ENCODE data around the gene RBPMS2. TPM values are rescaled to one million over a fixed set of nuclear protein-coding genes. Genes with fewer than 3 reads are reported as not detected.
A peak's percentile ranks its signal among the peaks of the same experiment; 100 is the strongest.

Gene RBPMS2
- total RNA-seq, 1 experiment from 2014 or later: 181 TPM

GRCh38 chr15:64751464-64751863 lies 23.9 kb downstream of the RBPMS2 start:
- no peaks in the 10 kb centered on the region for H3K27me3 ChIP-seq (ENCODE audit: insufficient read depth, low read length)

More at GRCh38 chr15:64751464-64751863, 23.9 kb downstream of the RBPMS2 start:
- Histone ChIP-seq H3K23me2 (ENCODE audit: insufficient read length, low read depth, low read length, poor library complexity, severe bottlenecking) (no peaks in the 10 kb centered on the region), H3K56ac (ENCODE audit: insufficient read length, low read depth, low read length) (no peak overlapping the region), H3K9ac (ENCODE audit: extremely low read depth, insufficient read length, low read length) (no peak overlapping the region), H3K79me1 (ENCODE audit: insufficient read depth, low read depth, low read length, poor library complexity, severe bottlenecking) (peaks cover 3% of the 10 kb centered on the region), H3K18ac (ENCODE audit: insufficient read length, low read depth, low read length) (no peak overlapping the region), H3K9me3 (ENCODE audit: control insufficient read depth, low read depth, low read length) (no peaks in the 10 kb centered on the region), H4K8ac (replicated peaks; ENCODE audit: insufficient read length, low read depth, low read length) (no peak overlapping the region), H3K79me2 (ENCODE audit: insufficient read depth, low read length) (peaks cover 39% of the 10 kb centered on the region; the same call in 1 of the 2 replicates), H2BK20ac (ENCODE audit: low read depth, low read length, poor library complexity, severe bottlenecking) (no peak overlapping the region), H2BK15ac (ENCODE audit: low read depth, low read length) (no peak overlapping the region), H3K4me1 (ENCODE audit: insufficient read depth, low read length) (no peaks in the 10 kb centered on the region; the same call in 1 of the 2 replicates), H4K5ac (ENCODE audit: insufficient read length, low read depth, low read length) (no peak overlapping the region), H2BK12ac (ENCODE audit: insufficient read length, low read depth, low read length) (no peak overlapping the region), H3K23ac (ENCODE audit: insufficient read length, low read depth, low read length) (no peak overlapping the region), H4K20me1 (ENCODE audit: control insufficient read depth, insufficient read depth, insufficient read length) (no peaks in the 10 kb centered on the region), H4K91ac (ENCODE audit: insufficient read length, low read depth, low read length) (no peak overlapping the region), H3K4me2 (ENCODE audit: insufficient read depth, insufficient read length, low read length) (no peak overlapping the region), H2BK120ac (ENCODE audit: low read depth, low read length, poor library complexity, severe bottlenecking) (no peak overlapping the region), H3K14ac (ENCODE audit: insufficient read depth, low read length) (no peak overlapping the region), H3K4ac (ENCODE audit: low read depth, low read length) (no peak overlapping the region), H2AFZ (ENCODE audit: low read length) (no peak overlapping the region), H3T11ph (ENCODE audit: low read length) (no peak overlapping the region), H2BK5ac (ENCODE audit: insufficient read length, low read length) (no peak overlapping the region), H2AK5ac (ENCODE audit: insufficient read length, low read length) (no peak overlapping the region), H3K27ac (ENCODE audit: insufficient read length, low read depth, low read length) (no peak overlapping the region)
- Mint-ChIP-seq H3K27me3 (ENCODE audit: low read depth) (no peaks in the 10 kb centered on the region), H3K27ac (peak overlapping the region; percentile 39 to 88 (median 62); a peak in 4 of 7 replicates), H3K4me1 (peaks cover 39 to 47% of the 10 kb centered on the region in 2 experiments), H3K36me3 (ENCODE audit: insufficient read depth in 1 of 3, low read depth in 3 of 3) (peaks cover 38 to 79% (median 40%) of the 10 kb centered on the region in 3 experiments; a peak in 6 of 7 replicates), H3K4me3 (no peak overlapping the region), H3K9me3 (no peaks in the 10 kb centered on the region)
- WGBS (ENCODE audit: extremely low coverage, insufficient read length, low lambda C conversion rate): no CpG with 5 or more reads among the region's 13 CpGs
- no peak for DNase-seq
- TF ChIP-seq CTCF (conservative IDR thresholded peaks at IDR 0.05): peak; percentile 28; the same call in 1 of the 3 replicates
